ENCODE results near the gene CCDC167.
"Not testable (repeated sequence)": the region's sequence is repeated elsewhere in the genome, so short reads cannot be mapped to it uniquely, and the experiment has no call there.

Gene CCDC167

DNA sequence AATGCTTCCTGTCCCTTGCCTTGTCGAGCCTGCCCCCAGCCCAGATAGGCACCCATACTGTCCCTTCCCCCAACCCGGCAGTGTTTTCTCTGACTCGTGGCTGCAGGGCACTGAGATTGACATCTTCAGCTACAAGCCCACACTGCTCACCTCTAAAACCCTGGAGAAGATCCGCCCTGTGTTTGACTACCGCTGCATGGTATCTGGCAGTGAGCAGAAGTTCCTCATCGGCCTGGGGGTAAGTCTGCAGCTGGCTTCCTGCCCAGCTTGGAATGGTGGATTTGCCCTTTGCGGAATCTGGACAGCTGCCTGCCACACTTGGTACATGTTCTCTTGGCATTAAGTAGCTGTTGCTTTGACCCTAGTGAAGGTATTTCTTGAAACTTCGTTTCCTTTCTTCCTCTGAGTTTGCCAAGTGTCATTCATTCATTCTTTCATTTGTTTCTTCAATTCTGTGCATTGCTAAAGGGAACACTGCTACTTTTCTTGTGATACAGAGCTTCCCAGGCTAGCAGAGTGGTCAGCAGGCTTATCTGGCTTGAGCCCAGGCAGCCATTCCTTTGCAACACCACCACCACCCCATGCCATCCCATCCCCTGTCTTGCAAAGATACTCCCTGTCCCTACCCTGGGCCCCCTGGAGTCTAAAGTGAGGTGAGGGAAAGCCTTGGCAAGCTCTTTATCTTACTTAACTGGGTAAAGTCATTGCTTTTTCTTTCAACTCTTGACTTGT, 26.2 kb downstream of the CCDC167 start:
- DNase-seq (ENCODE audit: low read depth in 2 of 2): no peak

DNA sequence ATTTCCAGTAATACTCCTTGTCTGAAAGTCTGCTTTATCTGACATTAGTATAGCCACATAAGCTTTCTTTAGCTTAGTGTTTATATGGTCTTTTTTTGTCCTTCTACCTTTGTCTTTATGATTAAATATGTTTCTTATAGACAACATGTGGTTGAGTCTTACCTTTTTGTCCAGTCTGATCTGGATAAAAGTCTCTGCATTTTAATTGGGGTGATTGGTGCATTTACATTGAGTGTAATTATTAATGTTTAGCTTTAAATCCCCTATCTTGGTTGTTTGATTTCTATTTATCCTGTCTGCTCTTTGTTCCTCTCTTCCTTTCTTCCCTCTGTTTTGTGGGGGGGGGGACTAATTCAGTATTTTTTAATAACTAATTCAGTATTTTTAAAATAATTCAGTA, 32.0 kb downstream of the CCDC167 start:
- no peak for DNase-seq (ENCODE audit: low read depth in 2 of 2)

DNA sequence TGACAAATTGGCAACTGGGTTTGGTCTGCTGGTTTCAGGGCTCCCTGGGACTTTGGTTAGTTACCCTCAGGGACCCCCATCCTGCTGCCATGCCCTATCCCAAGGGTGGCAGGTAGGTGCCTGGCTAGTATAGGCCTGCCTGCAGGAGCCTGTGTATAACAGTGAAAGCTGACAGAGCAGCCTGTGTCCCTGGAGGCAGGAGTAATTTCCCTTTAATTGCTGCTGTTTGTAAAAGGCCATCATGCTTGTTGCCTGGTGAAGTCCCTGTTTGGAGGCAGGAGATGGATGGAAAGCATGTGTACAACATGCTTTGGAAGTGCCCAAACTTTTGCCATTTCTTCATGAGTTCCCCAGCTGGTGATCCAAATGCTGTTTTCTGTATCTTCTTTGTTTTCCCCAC, 36.6 kb downstream of the CCDC167 start:
- DNase-seq (ENCODE audit: low read depth in 2 of 2): no peak

- DNase-seq (ENCODE audit: low read depth in 2 of 2): no peak
These were observed 38.9 kb downstream of the CCDC167 start for GRCh38 chr6:37460805-37461204.

DNA sequence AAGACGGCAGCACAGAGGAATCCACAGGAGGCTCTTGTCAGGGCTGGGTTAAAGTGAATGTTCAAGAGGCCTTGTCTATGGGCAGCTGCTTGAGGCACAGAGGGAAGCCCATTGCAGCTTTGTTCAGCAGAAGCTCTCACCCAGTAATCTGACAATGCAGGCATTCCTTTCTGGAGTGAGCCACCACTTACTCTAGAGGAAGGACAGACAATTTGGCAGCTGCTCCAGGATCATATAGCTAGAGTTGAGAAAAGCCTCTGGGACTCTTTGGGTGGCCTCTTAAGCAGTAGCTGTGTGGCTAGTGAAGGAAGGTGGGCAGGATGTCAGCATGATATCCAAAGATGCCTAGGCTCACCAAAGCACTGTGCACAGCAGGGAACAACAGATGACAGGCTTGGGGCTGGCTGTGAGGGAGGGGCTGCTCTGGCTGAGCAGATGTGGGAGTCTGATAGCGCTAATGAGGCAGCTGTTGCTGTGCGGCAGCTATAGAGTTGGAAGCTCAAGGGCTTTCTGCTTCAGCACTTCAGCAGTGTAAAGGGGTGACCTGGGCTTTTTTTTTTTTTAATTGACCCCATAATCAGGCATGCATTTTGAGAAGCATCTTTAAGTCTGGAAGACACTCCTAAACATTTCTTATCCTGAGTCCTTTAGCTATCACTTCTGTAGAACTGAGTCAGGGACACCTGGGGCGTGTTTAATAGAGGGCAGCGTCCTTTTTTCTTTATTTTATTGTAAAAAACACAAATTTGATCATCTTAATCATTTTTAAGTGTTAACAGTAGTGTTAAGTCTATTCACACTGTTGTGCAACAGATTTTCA, 39.5 kb downstream of the CCDC167 start:
- DNase-seq (ENCODE audit: low read depth in 2 of 2): no peak

- no peak for DNase-seq (ENCODE audit: low read depth in 2 of 2)
These were observed 42.7 kb downstream of the CCDC167 start for GRCh38 chr6:37456816-37457560.

DNA sequence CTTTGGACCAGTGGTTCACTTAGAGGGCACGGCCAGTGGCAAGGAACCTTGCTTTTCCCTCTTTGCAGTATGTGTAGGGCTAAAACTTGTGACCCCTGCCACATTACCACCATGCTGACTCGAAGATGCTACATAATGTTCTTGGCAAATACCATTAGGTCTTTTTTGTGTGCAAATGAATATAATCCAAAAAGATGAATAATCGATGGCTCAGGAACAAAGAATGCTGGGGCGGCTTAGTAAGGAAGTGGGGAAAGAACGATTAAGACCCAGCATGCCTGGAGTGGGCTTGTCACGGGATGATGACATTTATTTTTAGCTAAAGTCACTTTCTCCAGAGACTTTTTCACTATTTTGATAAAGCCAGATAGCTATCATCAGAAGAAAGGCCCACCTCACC, 43.6 kb downstream of the CCDC167 start:
- no peak for DNase-seq (ENCODE audit: low read depth in 2 of 2)

DNA sequence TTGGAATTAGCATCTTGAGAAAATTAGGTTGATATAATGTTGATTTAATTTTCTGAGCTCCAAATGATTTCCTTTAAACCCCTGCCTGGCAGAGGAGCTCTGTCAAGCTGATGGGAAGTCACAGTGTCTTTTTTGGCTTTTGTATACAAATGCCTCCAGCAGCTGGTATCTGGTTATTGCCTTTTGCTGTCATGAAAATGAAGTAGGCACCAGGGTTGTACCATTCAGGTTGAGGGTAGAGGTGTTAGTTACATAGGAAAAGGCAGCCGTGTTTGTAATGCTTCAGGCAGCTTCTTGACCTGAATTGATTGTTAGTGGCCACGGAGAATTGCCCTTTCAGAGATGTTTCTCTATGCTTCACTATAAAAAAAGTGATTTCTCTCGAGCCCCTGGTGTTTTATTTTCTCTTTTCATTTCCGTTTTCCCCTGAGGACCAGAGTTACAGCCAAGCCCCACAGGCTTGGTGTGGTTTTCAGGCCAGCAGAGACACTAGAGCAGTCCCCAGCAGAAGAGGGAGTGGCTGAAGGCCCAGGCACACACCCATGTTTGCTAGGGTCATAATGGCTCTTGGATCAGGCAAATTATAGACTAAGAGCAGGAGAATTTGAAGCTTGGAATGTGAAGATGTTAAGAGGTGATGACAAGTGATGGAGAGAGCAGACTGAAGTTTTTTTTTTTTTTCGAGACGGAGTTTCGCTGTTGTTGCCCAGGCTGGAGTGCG, 45.1 kb downstream of the CCDC167 start:
- no peak for DNase-seq (ENCODE audit: low read depth in 2 of 2)

GRCh38 chr6:37452522-37452921, 47.2 kb downstream of the CCDC167 start:
- DNase-seq (ENCODE audit: low read depth in 2 of 2): no peak

- DNase-seq (ENCODE audit: low read depth in 2 of 2): no peak
These were observed 48.1 kb downstream of the CCDC167 start for GRCh38 chr6:37451441-37452193.

- DNase-seq (ENCODE audit: low read depth in 2 of 2): no peak
These were observed 49.7 kb downstream of the CCDC167 start for GRCh38 chr6:37449984-37450383.

- not testable (repeated sequence) for DNase-seq (ENCODE audit: low read depth in 2 of 2)
These were observed 56.5 kb downstream of the CCDC167 start for GRCh38 chr6:37443216-37443542.

DNA sequence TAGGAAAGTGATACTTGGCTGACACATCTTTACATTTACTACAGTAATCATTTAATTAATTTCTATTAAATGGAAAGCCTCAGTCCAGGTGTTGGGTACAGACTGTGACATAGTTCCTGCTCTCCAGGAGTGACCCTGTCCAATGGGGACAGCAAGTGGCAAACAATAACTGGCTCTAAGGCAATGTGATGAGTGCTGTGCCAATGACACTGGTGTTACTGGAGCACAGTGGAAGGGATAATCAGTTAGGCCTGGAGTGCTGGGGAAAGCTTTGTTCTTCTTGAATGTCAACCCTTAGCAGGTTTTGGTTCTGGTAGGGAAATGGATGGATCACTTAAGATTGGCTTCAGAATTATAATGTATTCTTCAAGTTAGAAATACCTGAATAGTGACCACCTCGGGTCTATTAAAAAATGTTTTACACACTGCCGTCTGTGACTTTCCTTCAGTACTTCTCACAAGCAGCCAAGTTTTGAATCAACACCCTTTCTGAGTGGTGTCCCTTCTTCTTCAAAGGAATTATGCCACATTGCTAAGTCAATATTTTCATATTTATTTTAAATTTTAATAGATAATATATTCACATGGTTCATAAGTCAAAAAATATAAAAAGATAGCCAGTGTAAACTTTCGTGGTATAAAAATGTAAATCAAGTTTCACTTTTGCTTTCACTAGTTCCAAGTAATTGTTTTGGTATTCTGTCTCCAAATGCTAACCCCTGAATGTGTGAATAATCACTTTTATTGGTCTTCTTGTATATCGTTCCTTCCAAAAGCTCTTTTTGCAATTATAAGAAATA, 57.1 kb downstream of the CCDC167 start:
- no peak for DNase-seq (ENCODE audit: low read depth in 2 of 2)

DNA sequence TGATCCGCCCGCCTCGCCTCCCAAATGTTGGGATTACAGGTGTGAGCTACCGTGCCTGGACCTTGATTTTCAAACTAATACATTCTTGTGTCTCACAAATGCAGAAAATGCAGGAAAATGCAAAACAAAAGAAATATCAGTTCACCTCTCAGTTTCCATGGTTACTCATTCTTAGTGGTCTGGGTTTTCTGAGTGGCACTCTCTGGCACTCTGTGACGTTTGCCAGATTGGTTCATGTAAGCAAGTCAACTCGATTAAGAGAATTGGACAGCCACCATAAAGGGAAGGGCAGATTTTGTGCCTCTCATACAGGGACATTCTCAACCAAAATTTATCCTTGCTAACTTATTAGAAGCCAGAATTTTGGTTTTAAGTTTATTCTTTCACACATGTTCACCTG, 58.0 kb downstream of the CCDC167 start:
- no peak for DNase-seq (ENCODE audit: low read depth in 2 of 2)

DNA sequence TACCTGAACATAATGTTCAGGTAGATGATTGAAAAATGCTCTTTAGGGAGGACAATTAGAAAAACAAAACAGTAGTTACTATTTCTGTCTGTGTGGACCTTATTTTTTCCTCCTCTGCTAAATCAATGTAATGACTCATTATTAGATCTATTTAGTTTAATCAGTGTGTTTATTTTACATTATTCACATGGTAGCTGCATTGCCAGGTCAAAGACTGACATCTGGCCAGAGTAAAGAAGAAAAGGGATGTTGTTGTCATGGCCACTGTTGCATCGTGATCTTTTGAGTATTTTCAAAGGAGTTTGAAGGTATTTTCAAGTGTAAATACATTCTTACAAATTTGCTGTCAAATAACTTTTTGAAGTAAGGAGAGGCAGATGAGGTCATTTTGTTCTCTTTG, 60.8 kb downstream of the CCDC167 start:
- DNase-seq (ENCODE audit: low read depth in 2 of 2): no peak

DNA sequence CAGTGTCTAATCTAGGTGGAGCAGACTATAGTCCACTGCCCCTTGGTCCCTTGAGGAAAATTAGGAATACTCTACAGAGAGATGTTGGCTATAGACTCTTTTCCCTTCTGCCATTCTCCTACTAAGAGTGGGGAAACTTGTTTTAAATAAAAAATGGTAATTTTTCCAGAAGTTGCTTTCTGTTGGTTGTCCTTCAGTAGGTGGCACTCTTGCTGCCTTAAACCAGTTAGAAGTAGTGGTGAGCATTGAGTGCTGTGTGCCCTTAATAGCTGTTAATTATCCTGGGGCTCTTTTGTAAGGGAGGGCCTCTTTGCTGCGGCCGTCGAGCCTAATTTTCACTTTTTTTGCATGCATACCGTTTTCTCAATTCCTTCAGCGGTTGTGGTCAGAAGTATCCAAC, 63.9 kb downstream of the CCDC167 start:
- no peak for DNase-seq (ENCODE audit: low read depth in 2 of 2)

DNA sequence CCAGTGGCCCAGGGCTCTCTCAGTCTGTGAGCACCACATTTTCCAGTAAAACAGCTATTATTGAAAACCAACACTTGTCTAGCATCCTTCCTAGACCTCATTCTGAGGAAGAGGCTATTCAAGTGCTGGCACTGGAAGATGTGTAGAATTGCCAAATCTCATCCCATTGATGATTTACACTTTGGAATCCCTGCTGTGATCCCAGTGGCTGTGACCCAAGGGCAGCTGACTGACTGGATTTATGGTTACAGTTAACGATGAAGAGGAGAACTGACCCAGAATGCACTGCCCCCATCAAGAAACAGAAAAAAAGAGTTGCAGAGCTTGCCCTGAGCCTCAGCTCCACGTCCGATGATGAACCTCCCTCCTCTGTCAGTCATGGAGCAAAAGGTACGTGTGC, 64.3 kb downstream of the CCDC167 start:
- DNase-seq (ENCODE audit: low read depth in 2 of 2): no peak

- DNase-seq (ENCODE audit: low read depth in 2 of 2): peak; percentile 21 to 24
These were observed 65.9 kb downstream of the CCDC167 start for GRCh38 chr6:37433657-37434271.
